GM12891 (cell line): ENCODE measurements around the gene COL8A2.

Experiments used
- POLR2A ChIP-seq: IDR thresholded peaks from 2 replicates; pipeline ENCODE4 v1.6.1; 2011; ENCODE audit warnings: low read depth, low read length, control low read depth
- TAF1 ChIP-seq: IDR thresholded peaks from 2 replicates; pipeline ENCODE4 v1.6.1; 2011; ENCODE audit warnings: low read depth, low read length, control low read depth

DNA sequence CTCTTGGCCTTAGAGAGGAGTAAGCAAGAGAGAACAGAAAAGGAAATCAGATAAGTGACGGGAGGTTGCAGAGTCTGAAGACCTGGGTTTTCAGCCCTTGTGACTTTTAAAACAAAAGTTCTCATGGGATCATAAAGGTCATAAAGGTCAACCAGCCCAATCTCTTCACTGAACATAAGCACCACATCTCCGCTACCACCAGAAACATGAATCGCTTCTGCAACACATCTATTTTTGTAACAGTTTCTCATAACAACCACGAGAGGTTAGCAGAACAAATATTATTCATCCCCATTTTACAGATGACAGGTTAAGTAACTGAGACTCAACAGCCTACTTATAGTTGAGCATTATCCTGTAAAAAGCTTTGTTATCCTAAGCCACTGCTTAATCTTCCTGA, 18.4 kb upstream of the COL8A2 start:
- TF ChIP-seq POLR2A (no peak), TAF1 (no peak)
